K562 (cell line): ENCODE results near the gene DAB1. TPM values are rescaled to one million over a fixed set of nuclear protein-coding genes. Genes with fewer than 3 reads are reported as not detected.

Experiments used
- ASH1L ChIP-seq: fragments of 450-650 bp; IDR thresholded peaks from 2 replicates; pipeline ENCODE4 v1.6.1; 2018; ENCODE audit warnings: borderline replicate concordance, mild to moderate bottlenecking, low read depth; ENCODE audit not compliant: partially characterized antibody
- MTA3 ChIP-seq: fragments of 450-650 bp; formaldehyde crosslinking; IDR thresholded peaks from 2 replicates; pipeline ENCODE4 v1.6.1; 2017; ENCODE audit warnings: mild to moderate bottlenecking, borderline replicate concordance
- NR1H2 ChIP-seq: sonication (generic); formaldehyde crosslinking; IDR thresholded peaks from 2 replicates; pipeline ENCODE4 v1.4.0; 2020; ENCODE audit warnings: mild to moderate bottlenecking, missing genetic modification reagents
- SNRNP70 ChIP-seq: fragments of 200-400 bp; formaldehyde crosslinking; optimal IDR thresholded peaks from 2 replicates; pipeline ENCODE3; 2017; ENCODE audit warnings: low read depth, low read length
- SRSF9 ChIP-seq: fragments of 200-400 bp; formaldehyde crosslinking; IDR thresholded peaks from 2 replicates; pipeline ENCODE4 v1.6.1; 2017; ENCODE audit warnings: low read depth, low read length, borderline replicate concordance
- ZFPM2 ChIP-seq: fragments of 250-450 bp; sonication (Bioruptor Pico); IDR thresholded peaks from 2 replicates; pipeline ENCODE4 v1.5.1; 2022; ENCODE audit warnings: mild to moderate bottlenecking
- ZNF224 ChIP-seq: sonication (generic); formaldehyde crosslinking; IDR thresholded peaks from 2 replicates; pipeline ENCODE4 v1.8.0; 2022; ENCODE audit warnings: mild to moderate bottlenecking, missing genetic modification reagents
- ZNF699 ChIP-seq: fragments of 250-450 bp; sonication (Bioruptor Pico); IDR thresholded peaks from 2 replicates; pipeline ENCODE4 v1.8.0; 2021; ENCODE audit warnings: mild to moderate bottlenecking, moderate library complexity; ENCODE audit not compliant: insufficient replicate concordance
- polyA plus RNA-seq, 8 experiments: library from polyadenylated mRNA; depleted of rRNA in 4 of 8; stranded (reverse) in 5 of 8; unstranded in 3 of 8; fragments of >200 nt; fragmentation: Nextera tagmentation in 2 of 8; fragmentation: Illumina TruSeq in 1 of 8; extraction: Ambion mirVana in 2 of 8; extraction: Trizol in 1 of 8; gene quantifications; 2 replicates each; pipeline versions ENCODE4 v1.2.1 to v1.2.3, GENCODE V29; 2011 to 2014; ENCODE audit warnings: inconsistent platforms in 1 of 8, missing spikeins in 1 of 8
- total RNA-seq, 7 experiments: library from RNA; depleted of rRNA in 6 of 7; stranded (reverse); fragments of >200 nt in 6 of 7; fragmentation: Illumina TruSeq in 2 of 7; extraction: Trizol in 2 of 7; gene quantifications; 2 replicates each; pipeline versions ENCODE4 v1.2.1 to v1.2.3, GENCODE V29; 2011 to 2021; ENCODE audit warnings: low replicate concordance in 1 of 7
- TF ChIP-seq, protein P1 (sequence below): IDR thresholded peaks from 2 replicates; pipeline ENCODE4 v1.6.1; 2014; ENCODE audit warnings: antibody characterized with exemption
- TF ChIP-seq, protein P2 (sequence below): sonication (generic); formaldehyde crosslinking; IDR thresholded peaks from 2 replicates; pipeline ENCODE4 v1.8.1; 2023; ENCODE audit warnings: mild to moderate bottlenecking, missing genetic modification reagents
- TF ChIP-seq, protein P3 (sequence below): fragments of 450-650 bp; IDR thresholded peaks from 2 replicates; pipeline ENCODE4 v1.6.1; 2014; ENCODE audit warnings: low read depth, mild to moderate bottlenecking, moderate library complexity, borderline replicate concordance
- TF ChIP-seq, protein P4 (sequence below), 2 experiments: fragments of 450-650 bp; IDR thresholded peaks; 2 replicates each; pipeline ENCODE4 v1.6.1; 2016; ENCODE audit warnings: mild to moderate bottlenecking in 2 of 2, borderline replicate concordance in 1 of 2, low read depth in 1 of 2, moderate library complexity in 1 of 2

Gene DAB1
- total and polyA plus RNA-seq, 9 of the 15 experiments (the other 6 are each of a cell fraction or from before 2014, with no cell fraction given): not detected

DNA sequence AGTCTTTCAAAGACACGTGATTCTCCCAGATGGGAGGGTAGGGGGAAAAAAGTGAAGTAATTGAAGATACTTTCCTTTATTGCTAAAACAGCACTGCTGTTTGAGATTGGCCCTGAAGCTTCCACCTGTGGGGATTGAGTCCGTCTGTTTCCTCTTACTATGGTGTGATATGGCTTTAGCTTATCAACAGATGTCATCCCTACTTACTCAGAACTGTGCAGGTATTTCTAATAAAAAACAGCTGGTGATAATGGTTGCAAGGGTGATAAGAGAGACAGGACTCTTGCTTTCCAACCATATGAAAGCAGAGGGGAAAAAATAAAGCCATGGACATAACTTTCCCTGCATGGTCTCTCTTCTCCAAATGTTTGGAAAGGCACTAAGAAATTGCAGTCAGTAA lies 416.4 kb downstream of the DAB1 start (continued):
- TF ChIP-seq, protein P1, sequence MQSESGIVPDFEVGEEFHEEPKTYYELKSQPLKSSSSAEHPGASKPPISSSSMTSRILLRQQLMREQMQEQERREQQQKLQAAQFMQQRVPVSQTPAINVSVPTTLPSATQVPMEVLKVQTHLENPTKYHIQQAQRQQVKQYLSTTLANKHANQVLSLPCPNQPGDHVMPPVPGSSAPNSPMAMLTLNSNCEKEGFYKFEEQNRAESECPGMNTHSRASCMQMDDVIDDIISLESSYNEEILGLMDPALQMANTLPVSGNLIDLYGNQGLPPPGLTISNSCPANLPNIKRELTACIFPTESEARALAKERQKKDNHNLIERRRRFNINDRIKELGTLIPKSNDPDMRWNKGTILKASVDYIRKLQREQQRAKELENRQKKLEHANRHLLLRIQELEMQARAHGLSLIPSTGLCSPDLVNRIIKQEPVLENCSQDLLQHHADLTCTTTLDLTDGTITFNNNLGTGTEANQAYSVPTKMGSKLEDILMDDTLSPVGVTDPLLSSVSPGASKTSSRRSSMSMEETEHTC: no peak
- TF ChIP-seq ZFPM2 (no peak), SRSF9 (no peak), ZNF224 (no peak), NR1H2 (CRISPR knock-in tag) (no peak), ASH1L (no peak), SNRNP70 (no peak), MTA3 (no peak), ZNF699 (CRISPR knock-in tag) (no peak)
- TF ChIP-seq, protein P2, sequence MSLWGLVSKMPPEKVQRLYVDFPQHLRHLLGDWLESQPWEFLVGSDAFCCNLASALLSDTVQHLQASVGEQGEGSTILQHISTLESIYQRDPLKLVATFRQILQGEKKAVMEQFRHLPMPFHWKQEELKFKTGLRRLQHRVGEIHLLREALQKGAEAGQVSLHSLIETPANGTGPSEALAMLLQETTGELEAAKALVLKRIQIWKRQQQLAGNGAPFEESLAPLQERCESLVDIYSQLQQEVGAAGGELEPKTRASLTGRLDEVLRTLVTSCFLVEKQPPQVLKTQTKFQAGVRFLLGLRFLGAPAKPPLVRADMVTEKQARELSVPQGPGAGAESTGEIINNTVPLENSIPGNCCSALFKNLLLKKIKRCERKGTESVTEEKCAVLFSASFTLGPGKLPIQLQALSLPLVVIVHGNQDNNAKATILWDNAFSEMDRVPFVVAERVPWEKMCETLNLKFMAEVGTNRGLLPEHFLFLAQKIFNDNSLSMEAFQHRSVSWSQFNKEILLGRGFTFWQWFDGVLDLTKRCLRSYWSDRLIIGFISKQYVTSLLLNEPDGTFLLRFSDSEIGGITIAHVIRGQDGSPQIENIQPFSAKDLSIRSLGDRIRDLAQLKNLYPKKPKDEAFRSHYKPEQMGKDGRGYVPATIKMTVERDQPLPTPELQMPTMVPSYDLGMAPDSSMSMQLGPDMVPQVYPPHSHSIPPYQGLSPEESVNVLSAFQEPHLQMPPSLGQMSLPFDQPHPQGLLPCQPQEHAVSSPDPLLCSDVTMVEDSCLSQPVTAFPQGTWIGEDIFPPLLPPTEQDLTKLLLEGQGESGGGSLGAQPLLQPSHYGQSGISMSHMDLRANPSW (CRISPR knock-in tag): no peak
- TF ChIP-seq, protein P3, sequence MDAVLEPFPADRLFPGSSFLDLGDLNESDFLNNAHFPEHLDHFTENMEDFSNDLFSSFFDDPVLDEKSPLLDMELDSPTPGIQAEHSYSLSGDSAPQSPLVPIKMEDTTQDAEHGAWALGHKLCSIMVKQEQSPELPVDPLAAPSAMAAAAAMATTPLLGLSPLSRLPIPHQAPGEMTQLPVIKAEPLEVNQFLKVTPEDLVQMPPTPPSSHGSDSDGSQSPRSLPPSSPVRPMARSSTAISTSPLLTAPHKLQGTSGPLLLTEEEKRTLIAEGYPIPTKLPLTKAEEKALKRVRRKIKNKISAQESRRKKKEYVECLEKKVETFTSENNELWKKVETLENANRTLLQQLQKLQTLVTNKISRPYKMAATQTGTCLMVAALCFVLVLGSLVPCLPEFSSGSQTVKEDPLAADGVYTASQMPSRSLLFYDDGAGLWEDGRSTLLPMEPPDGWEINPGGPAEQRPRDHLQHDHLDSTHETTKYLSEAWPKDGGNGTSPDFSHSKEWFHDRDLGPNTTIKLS: no peak
- TF ChIP-seq, protein P4, sequence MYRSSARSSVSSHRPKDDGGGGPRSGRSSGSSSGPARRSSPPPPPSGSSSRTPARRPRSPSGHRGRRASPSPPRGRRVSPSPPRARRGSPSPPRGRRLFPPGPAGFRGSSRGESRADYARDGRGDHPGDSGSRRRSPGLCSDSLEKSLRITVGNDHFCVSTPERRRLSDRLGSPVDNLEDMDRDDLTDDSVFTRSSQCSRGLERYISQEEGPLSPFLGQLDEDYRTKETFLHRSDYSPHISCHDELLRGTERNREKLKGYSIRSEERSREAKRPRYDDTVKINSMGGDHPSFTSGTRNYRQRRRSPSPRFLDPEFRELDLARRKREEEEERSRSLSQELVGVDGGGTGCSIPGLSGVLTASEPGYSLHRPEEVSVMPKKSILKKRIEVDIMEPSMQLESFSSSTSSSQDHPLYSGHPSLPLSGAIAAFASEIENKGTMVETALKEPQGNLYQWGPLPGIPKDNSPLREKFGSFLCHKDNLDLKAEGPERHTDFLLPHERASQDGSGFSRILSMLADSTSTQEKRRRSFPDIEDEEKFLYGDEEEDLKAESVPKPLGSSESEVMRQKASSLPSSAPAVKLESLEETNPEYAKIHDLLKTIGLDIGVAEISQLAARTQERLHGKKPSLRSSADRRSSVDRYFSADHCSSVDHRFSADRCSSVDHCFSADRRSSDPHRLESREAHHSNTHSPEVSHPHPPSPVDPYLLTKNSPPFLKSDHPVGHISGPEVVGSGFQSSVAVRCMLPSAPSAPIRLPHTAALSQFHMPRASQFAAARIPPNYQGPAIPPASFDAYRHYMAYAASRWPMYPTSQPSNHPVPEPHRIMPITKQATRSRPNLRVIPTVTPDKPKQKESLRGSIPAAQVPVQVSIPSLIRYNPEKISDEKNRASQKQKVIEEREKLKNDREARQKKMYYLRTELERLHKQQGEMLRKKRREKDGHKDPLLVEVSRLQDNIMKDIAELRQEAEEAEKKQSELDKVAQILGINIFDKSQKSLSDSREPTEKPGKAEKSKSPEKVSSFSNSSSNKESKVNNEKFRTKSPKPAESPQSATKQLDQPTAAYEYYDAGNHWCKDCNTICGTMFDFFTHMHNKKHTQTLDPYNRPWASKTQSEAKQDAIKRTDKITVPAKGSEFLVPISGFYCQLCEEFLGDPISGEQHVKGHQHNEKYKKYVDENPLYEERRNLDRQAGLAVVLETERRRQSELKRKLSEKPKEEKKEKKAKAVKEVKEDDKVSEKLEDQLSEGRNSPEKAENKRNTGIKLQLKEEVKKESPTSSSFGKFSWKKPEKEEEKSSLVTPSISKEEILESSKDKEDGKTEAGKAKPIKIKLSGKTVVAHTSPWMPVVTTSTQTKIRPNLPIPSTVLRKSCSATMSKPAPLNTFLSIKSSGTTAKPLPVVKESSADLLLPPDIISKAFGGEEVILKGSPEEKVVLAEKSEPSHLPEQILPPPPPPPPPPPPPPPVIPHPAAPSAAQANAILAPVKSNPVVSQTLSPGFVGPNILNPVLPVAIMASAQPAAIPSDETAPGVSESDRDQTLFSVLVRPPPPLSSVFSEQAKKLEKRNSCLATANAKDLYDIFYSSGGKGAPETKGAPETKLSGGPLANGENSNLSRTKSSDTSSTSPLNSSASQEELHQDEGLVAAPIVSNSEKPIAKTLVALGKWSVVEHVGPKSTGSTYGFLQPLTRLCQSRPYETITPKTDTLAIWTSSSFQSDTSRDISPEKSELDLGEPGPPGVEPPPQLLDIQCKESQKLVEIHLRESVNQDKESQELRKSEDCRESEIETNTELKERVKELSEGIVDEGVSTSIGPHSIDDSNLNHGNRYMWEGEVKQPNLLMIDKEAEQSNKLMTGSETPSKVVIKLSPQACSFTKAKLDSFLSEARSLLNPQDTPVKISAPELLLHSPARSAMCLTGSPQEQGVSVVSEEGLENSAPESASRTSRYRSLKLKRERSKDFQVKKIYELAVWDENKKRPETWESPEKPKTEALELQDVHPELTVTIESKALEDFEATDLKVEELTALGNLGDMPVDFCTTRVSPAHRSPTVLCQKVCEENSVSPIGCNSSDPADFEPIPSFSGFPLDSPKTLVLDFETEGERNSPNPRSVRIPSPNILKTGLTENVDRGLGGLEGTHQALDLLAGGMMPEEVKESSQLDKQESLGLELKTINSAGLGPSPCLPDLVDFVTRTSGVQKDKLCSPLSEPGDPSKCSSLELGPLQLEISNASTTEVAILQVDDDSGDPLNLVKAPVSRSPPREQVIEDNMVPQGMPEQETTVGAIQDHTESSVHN (IDR thresholded peaks at IDR 0.05; ENCODE audit: borderline replicate concordance in 1 of 2, low read depth in 1 of 2): no peak
